MM.1S (cell line): ENCODE measurements around the gene NLGN1.

ENCODE experiments used
- DNase-seq: peaks from one replicate; pipeline ENCODE4 v3.0.0-alpha.2; 2015
- H2AFZ ChIP-seq: fragments of 300-600 bp; sonication (generic); 2 replicates; pipeline ENCODE4 v1.6.0; 2016; ENCODE audit warnings: antibody characterized with exemption, low read length
- H3F3A ChIP-seq: fragments of 300-600 bp; sonication (generic); 2 replicates; pipeline ENCODE4 v1.6.1; 2016; ENCODE audit warnings: mild to moderate bottlenecking, antibody characterized with exemption, low read length, moderate library complexity, mixed read lengths; ENCODE audit not compliant: insufficient read depth
- H3K27ac ChIP-seq: fragments of 300-600 bp; sonication (generic); 2 replicates; pipeline ENCODE4 v1.5.1; 2016; ENCODE audit warnings: mild to moderate bottlenecking, low read length
- H3K27me3 ChIP-seq: fragments of 300-600 bp; sonication (generic); replicated peaks from 2 replicates; pipeline ENCODE4 v1.6.0; 2016; ENCODE audit warnings: low read length; ENCODE audit not compliant: insufficient read depth
- H3K36me3 ChIP-seq: fragments of 300-600 bp; sonication (generic); replicated peaks from 2 replicates; pipeline ENCODE4 v1.6.1; 2016; ENCODE audit warnings: mild to moderate bottlenecking, low read length, mixed read lengths; ENCODE audit not compliant: insufficient read depth
- H3K4me1 ChIP-seq: fragments of 300-600 bp; sonication (generic); 2 replicates; pipeline ENCODE4 v1.6.1; 2016; ENCODE audit warnings: low read length, mixed read lengths
- H3K4me2 ChIP-seq: fragments of 300-600 bp; sonication (generic); 2 replicates; pipeline ENCODE4 v1.6.0; 2016; ENCODE audit warnings: low read depth, low read length
- H3K4me3 ChIP-seq: fragments of 300-600 bp; sonication (generic); 2 replicates; pipeline ENCODE4 v1.5.1; 2016; ENCODE audit warnings: low read length, mixed read lengths
- H3K79me2 ChIP-seq: fragments of 300-600 bp; sonication (generic); 2 replicates; pipeline ENCODE4 v1.6.1; 2016; ENCODE audit warnings: mixed run types, low read length, mixed read lengths
- H3K9ac ChIP-seq: fragments of 300-600 bp; sonication (generic); 2 replicates; pipeline ENCODE4 v1.6.1; 2016; ENCODE audit warnings: low read length, mixed read lengths
- H3K9me2 ChIP-seq: fragments of 300-600 bp; sonication (generic); replicated peaks from 2 replicates; pipeline ENCODE4 v1.6.1; 2016; ENCODE audit warnings: mild to moderate bottlenecking, low read length, mixed read lengths; ENCODE audit not compliant: insufficient read depth
- H3K9me3 ChIP-seq: fragments of 300-600 bp; sonication (generic); replicated peaks from 2 replicates; pipeline ENCODE4 v1.6.1; 2016; ENCODE audit warnings: mild to moderate bottlenecking, low read length, mixed read lengths; ENCODE audit not compliant: insufficient read depth
- H4K20me1 ChIP-seq: fragments of 300-600 bp; sonication (generic); 2 replicates; pipeline ENCODE4 v1.6.1; 2016; ENCODE audit warnings: mild to moderate bottlenecking, low read length, moderate library complexity, mixed read lengths; ENCODE audit not compliant: insufficient read depth
- CTCF ChIP-seq: fragments of 300-600 bp; sonication (generic); IDR thresholded peaks from 2 replicates; pipeline ENCODE4 v1.5.1; 2016; ENCODE audit warnings: antibody characterized with exemption, low read length, mixed read lengths
- EZH2 ChIP-seq: fragments of 300-600 bp; sonication (generic); optimal IDR thresholded peaks from 2 replicates; pipeline ENCODE3; 2017; ENCODE audit warnings: low read depth, mild to moderate bottlenecking, antibody characterized with exemption, low read length, mixed read lengths
- EZH2phosphoT487 ChIP-seq: fragments of 300-600 bp; sonication (generic); IDR thresholded peaks from 2 replicates; pipeline ENCODE4 v1.6.1; 2018; ENCODE audit warnings: antibody characterized with exemption, low read length

The NLGN1 gene

GRCh38 chr3:173465112-173465511, 67.6 kb downstream of the NLGN1 start:
- TF ChIP-seq EZH2phosphoT487 = no peak
- no peak for TF ChIP-seq CTCF
- no peak for TF ChIP-seq EZH2
- Histone ChIP-seq H3F3A (no peaks in the 10 kb centered on the region), H2AFZ (no peak overlapping the region), H3K9ac (no peak overlapping the region), H3K36me3 (no peaks in the 10 kb centered on the region), H3K4me1 (no peaks in the 10 kb centered on the region), H3K4me3 (no peak overlapping the region), H3K27ac (no peak overlapping the region), H4K20me1 (no peaks in the 10 kb centered on the region), H3K27me3 (no peaks in the 10 kb centered on the region), H3K9me2 (no peaks in the 10 kb centered on the region), H3K79me2 (no peaks in the 10 kb centered on the region), H3K4me2 (no peak overlapping the region), H3K9me3 (no peaks in the 10 kb centered on the region)
- no peak for DNase-seq

- Histone ChIP-seq H3K4me2 (no peak overlapping the region), H3K36me3 (no peaks in the 10 kb centered on the region), H2AFZ (no peak overlapping the region), H3K27ac (no peak overlapping the region), H3K79me2 (no peaks in the 10 kb centered on the region), H3K27me3 (no peaks in the 10 kb centered on the region), H3K4me1 (no peaks in the 10 kb centered on the region), H3K9me3 (no peaks in the 10 kb centered on the region), H3K9ac (no peak overlapping the region), H4K20me1 (no peaks in the 10 kb centered on the region), H3K9me2 (no peaks in the 10 kb centered on the region), H3F3A (no peaks in the 10 kb centered on the region), H3K4me3 (no peak overlapping the region)
- DNase-seq = no peak
- TF ChIP-seq CTCF (no peak), EZH2phosphoT487 (no peak), EZH2 (no peak)
Measured at GRCh38 chr3:173465898-173466678, 68.5 kb downstream of the NLGN1 start.

- no peaks in the 10 kb centered on the region for H3K79me2 ChIP-seq
- H3F3A ChIP-seq = no peaks in the 10 kb centered on the region
- H3K9me2 ChIP-seq = no peaks in the 10 kb centered on the region
- TF ChIP-seq CTCF (no peak), EZH2 (no peak), EZH2phosphoT487 (no peak)
- H3K9ac ChIP-seq = no peak overlapping the region
- no peak overlapping the region for H3K4me2 ChIP-seq
- no peak overlapping the region for H3K27ac ChIP-seq
- H3K4me3 ChIP-seq = no peak overlapping the region
- DNase-seq = no peak
- no peaks in the 10 kb centered on the region for H4K20me1 ChIP-seq
- no peak overlapping the region for H2AFZ ChIP-seq
- no peaks in the 10 kb centered on the region for H3K36me3 ChIP-seq
- no peaks in the 10 kb centered on the region for H3K4me1 ChIP-seq
- H3K27me3 ChIP-seq = no peaks in the 10 kb centered on the region
- H3K9me3 ChIP-seq = no peaks in the 10 kb centered on the region
Measured at GRCh38 chr3:173467501-173467900, 70.0 kb downstream of the NLGN1 start.
